WI38 (cell line): ENCODE data around the gene GPC3.
"Not testable (repeated sequence)": the region's sequence is repeated elsewhere in the genome, so short reads cannot be mapped to it uniquely, and the experiment has no call there.

Experiments used
- H3K4me3 ChIP-seq: 2 replicates; pipeline ENCODE4 v1.5.1; 2011; ENCODE audit warnings: low read depth, mild to moderate bottlenecking, control low read depth, low read length
- CTCF ChIP-seq: IDR thresholded peaks from 2 replicates; pipeline ENCODE4 v1.5.1; 2012; ENCODE audit warnings: low read depth, mild to moderate bottlenecking, control low read depth, low read length

Gene GPC3

GRCh38 chrX:134020910-134021309 lies 35.5 kb upstream of the GPC3 start:
- no peak for TF ChIP-seq CTCF
- no peak overlapping the region for H3K4me3 ChIP-seq

- no peak overlapping the region for H3K4me3 ChIP-seq
- TF ChIP-seq CTCF, result no peak
These were observed 34.3 kb upstream of the GPC3 start for GRCh38 chrX:134019567-134020206.

- H3K4me3 ChIP-seq, result not testable (repeated sequence)
These were observed 30.9 kb upstream of the GPC3 start for GRCh38 chrX:134016309-134016708.

- H3K4me3 ChIP-seq, result not testable (repeated sequence)
These were observed 30.1 kb upstream of the GPC3 start for GRCh38 chrX:134015510-134015909.

GRCh38 chrX:134013524-134013923 lies 28.1 kb upstream of the GPC3 start:
- no peak overlapping the region for H3K4me3 ChIP-seq
- TF ChIP-seq CTCF, result no peak

- TF ChIP-seq CTCF, result no peak
- no peak overlapping the region for H3K4me3 ChIP-seq
These were observed 27.7 kb upstream of the GPC3 start for GRCh38 chrX:134013092-134013497.

GRCh38 chrX:134010690-134011089 lies 25.3 kb upstream of the GPC3 start:
- H3K4me3 ChIP-seq, result no peak overlapping the region
- TF ChIP-seq CTCF, result no peak

- TF ChIP-seq CTCF, result no peak
- no peak overlapping the region for H3K4me3 ChIP-seq
These were observed 22.3 kb upstream of the GPC3 start for GRCh38 chrX:134007716-134008115.
